ENCODE data around the gene EIF4EBP3. TPM values are rescaled to one million over a fixed set of nuclear protein-coding genes. Genes with fewer than 3 reads are reported as not detected.
"Not testable (repeated sequence)": the region's sequence is repeated elsewhere in the genome, so short reads cannot be mapped to it uniquely, and the experiment has no call there.

The EIF4EBP3 gene
- total RNA-seq, 1 donor from 2014 or later: 8.4 TPM

DNA sequence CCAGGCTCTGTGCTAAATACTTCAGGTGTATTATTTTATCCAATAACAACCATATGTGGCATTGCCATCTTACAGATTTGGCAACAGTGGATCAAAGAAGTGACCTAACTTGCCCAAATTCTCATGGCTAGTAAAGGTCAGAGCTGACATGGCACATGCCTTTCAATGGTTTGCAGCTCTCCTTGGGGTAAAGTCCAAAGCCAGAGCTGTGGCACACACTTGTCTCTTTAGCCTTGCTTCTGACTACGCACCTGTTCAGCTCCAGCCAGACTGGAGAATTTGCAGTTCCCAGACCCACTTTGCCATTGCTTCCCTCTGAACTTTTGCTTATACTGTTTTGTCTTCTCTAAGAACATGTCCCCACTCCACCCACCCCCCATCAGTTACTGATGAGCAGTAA lies 23.0 kb downstream of the EIF4EBP3 start:
- Mint-ChIP-seq H3K4me3 (no peak overlapping the region), H3K4me1 (peaks cover 7% of the 10 kb centered on the region), H3K27me3 (ENCODE audit: low read depth) (no peaks in the 10 kb centered on the region), H3K27ac (ENCODE audit: unreplicated experiment) (no peak overlapping the region), H3K36me3 (ENCODE audit: low read depth) (peaks cover 3% of the 10 kb centered on the region), H3K9me3 (no peaks in the 10 kb centered on the region)
- DNase-seq (ENCODE audit: low read depth, low spot score): no peak
- no peak for TF ChIP-seq CTCF (conservative IDR thresholded peaks at IDR 0.05)

DNA sequence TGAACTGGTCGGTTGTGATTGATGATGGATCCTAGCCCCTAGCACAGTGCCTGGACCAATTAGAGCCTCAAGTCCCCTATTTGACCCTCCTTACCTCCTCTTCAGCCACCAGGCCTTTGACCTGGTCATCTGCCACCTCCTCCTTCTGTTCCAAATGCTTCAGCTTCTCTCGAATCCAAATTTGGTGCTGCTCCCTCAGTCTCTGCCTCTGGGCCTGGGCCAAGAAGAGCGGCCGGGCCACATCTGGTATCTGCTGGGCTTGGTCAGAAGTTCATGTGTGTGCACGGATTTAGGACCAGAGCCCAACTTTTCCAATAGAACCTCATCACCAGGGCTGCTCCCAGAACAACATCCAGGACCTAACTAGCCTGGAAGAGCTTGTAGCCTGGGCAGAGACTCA lies 23.6 kb downstream of the EIF4EBP3 start:
- Mint-ChIP-seq H3K27ac (ENCODE audit: unreplicated experiment) (no peak overlapping the region), H3K9me3 (no peaks in the 10 kb centered on the region), H3K4me1 (peaks cover under 1% of the 10 kb centered on the region), H3K4me3 (peak overlapping the region; percentile 44), H3K36me3 (ENCODE audit: low read depth) (peaks cover 3% of the 10 kb centered on the region), H3K27me3 (ENCODE audit: low read depth) (no peaks in the 10 kb centered on the region)
- TF ChIP-seq CTCF (conservative IDR thresholded peaks at IDR 0.05): no peak
- no peak for DNase-seq (ENCODE audit: low read depth, low spot score)

DNA sequence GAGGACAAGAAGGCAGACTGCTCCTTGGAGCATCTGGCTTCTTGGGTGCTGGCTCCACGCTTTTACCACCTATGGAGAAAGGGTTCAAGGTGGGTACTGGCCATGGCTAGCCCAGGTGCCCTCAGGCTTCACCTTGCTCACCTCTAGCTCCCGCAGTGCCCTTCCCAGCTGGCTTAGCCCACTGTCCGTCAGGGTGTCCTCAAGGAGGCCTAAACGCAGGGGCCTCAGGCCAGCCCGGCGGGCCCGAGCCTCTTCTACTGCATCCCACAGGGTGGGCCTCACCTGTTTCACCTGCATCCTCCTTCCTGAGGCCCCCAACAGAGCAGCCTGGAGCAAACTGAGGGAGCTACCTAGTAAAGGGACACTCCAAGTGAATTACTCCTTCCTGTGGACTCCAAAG lies 26.2 kb downstream of the EIF4EBP3 start:
- Mint-ChIP-seq H3K27ac (ENCODE audit: unreplicated experiment) (no peak overlapping the region), H3K4me3 (no peak overlapping the region), H3K9me3 (no peaks in the 10 kb centered on the region), H3K27me3 (ENCODE audit: low read depth) (no peaks in the 10 kb centered on the region), H3K4me1 (peaks cover 11% of the 10 kb centered on the region), H3K36me3 (ENCODE audit: low read depth) (no peaks in the 10 kb centered on the region)
- no peak for TF ChIP-seq CTCF (conservative IDR thresholded peaks at IDR 0.05)
- no peak for DNase-seq (ENCODE audit: low read depth, low spot score)

DNA sequence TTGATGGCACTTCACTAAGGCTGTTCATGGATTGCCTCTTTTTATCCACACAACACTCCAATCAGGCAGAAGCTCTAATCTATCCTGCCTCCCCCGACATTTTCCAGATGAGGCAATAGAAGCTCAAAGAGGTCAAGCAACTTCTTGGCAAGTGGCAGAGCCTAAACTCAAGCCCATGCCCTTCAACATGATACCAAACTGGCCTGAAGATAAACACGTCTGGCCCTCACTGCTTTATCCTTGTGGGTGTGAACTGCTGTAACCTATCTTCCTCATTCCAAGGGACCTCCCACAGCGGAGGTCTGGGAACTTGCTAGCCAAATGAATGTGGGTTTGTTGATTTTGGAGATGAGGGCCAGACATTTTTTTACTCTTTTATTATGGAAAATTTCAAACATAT lies 26.7 kb downstream of the EIF4EBP3 start:
- H3K27ac Mint-ChIP-seq (ENCODE audit: unreplicated experiment): no peak overlapping the region
- H3K9me3 Mint-ChIP-seq: no peaks in the 10 kb centered on the region
- no peaks in the 10 kb centered on the region for H3K27me3 Mint-ChIP-seq (ENCODE audit: low read depth)
- H3K4me3 Mint-ChIP-seq: no peak overlapping the region
- peaks cover 11% of the 10 kb centered on the region for H3K4me1 Mint-ChIP-seq
- DNase-seq (ENCODE audit: low read depth, low spot score): no peak
- no peaks in the 10 kb centered on the region for H3K36me3 Mint-ChIP-seq (ENCODE audit: low read depth)
- no peak for TF ChIP-seq CTCF (conservative IDR thresholded peaks at IDR 0.05)

GRCh38 chr5:140575309-140575708 lies 27.8 kb downstream of the EIF4EBP3 start:
- H3K27ac Mint-ChIP-seq (ENCODE audit: unreplicated experiment): no peak overlapping the region
- TF ChIP-seq CTCF (conservative IDR thresholded peaks at IDR 0.05): peak; percentile 23
- no peak overlapping the region for H3K4me3 Mint-ChIP-seq
- no peak for DNase-seq (ENCODE audit: low read depth, low spot score)
- peaks cover 11% of the 10 kb centered on the region for H3K4me1 Mint-ChIP-seq
- H3K9me3 Mint-ChIP-seq: no peaks in the 10 kb centered on the region
- H3K27me3 Mint-ChIP-seq (ENCODE audit: low read depth): peaks cover 2% of the 10 kb centered on the region
- H3K36me3 Mint-ChIP-seq (ENCODE audit: low read depth): no peaks in the 10 kb centered on the region

DNA sequence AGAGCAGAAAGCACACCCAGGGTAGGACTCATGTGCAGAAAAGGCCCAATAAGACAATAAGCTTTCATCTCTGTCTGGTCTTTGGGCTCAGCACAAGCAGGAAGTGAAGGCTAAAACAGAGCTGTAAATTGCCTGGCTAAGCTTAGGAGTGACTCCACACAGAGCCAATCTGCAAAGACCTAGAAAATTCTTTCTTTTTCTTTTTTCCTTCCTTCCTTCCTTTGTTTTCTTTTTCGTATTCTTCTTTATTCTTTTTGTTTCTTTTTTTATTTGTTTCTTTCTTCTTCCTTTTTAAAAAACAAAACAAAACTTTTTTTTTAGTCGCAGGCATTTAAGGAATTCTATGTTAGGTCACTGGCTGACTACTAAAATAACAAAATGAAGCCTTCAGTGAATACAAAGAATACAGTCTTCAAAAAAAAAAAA lies 29.3 kb downstream of the EIF4EBP3 start:
- H3K27ac Mint-ChIP-seq (ENCODE audit: unreplicated experiment): peak overlapping the region; percentile 31
- peaks cover 11% of the 10 kb centered on the region for H3K4me1 Mint-ChIP-seq
- peaks cover 14% of the 10 kb centered on the region for H3K27me3 Mint-ChIP-seq (ENCODE audit: low read depth)
- DNase-seq (ENCODE audit: low read depth, low spot score): no peak
- no peak for TF ChIP-seq CTCF (conservative IDR thresholded peaks at IDR 0.05)
- no peaks in the 10 kb centered on the region for H3K36me3 Mint-ChIP-seq (ENCODE audit: low read depth)
- H3K4me3 Mint-ChIP-seq: no peak overlapping the region
- H3K9me3 Mint-ChIP-seq: no peaks in the 10 kb centered on the region

- not testable (repeated sequence) for H3K9me3 Mint-ChIP-seq; DNase-seq (ENCODE audit: low read depth, low spot score)
- peaks cover 28% of the 10 kb centered on the region for H3K27me3 Mint-ChIP-seq (ENCODE audit: low read depth)
Observed at GRCh38 chr5:140579188-140579747, 31.8 kb downstream of the EIF4EBP3 start.

More at GRCh38 chr5:140579188-140579747, 31.8 kb downstream of the EIF4EBP3 start:
- not testable (repeated sequence) for H3K36me3 Mint-ChIP-seq (ENCODE audit: low read depth); H3K4me3 Mint-ChIP-seq; H3K27ac Mint-ChIP-seq (ENCODE audit: unreplicated experiment)
- peaks cover 11% of the 10 kb centered on the region for H3K4me1 Mint-ChIP-seq

All from neural crest cell (in vitro differentiated cells).